ENCODE measurements around the gene IFNL4.
"Not testable (repeated sequence)": the region's sequence is repeated elsewhere in the genome, so short reads cannot be mapped to it uniquely, and the experiment has no call there.

Gene IFNL4

GRCh38 chr19:39230096-39230764, 18.4 kb downstream of the IFNL4 start:
- no peak for DNase-seq (ENCODE audit: low read depth)
- no peak overlapping the region for H3K4me3 ChIP-seq (ENCODE audit: low read depth, low read length)
- no peak for TF ChIP-seq CTCF (conservative IDR thresholded peaks at IDR 0.05; ENCODE audit: low read depth, low read length)

- no peak overlapping the region for H3K4me3 ChIP-seq (ENCODE audit: low read depth, low read length)
- no peak for TF ChIP-seq CTCF (conservative IDR thresholded peaks at IDR 0.05; ENCODE audit: low read depth, low read length)
- no peak for DNase-seq (ENCODE audit: low read depth)
Measured at GRCh38 chr19:39224910-39225309, 23.7 kb downstream of the IFNL4 start.

DNA sequence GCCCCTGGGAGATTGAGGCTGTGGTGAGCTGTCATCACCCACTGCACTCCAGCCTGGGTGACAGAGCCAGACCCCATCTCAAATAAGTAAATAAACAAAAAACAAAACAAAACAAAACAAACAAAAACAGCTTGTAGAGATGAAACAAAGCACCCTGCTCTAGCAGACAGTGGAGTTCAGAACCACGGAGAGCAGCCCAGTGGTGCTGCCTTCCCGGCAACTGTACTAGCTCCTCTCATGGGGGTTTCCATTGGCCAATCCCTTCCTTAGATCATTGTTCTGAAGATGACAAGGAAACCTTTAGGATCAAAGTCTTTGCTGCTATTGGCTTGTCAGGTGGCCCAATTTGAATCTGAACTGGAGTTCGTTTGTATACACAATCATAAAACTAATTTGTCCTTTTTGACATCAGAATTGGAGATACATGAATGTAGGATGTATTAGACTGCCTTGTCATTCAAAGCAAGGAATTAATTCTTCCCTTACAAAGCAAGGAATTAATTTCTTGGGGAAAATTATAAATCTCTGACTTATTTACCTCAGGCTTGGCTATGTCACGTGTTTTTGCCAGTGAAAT, 24.9 kb downstream of the IFNL4 start:
- no peak for TF ChIP-seq CTCF (conservative IDR thresholded peaks at IDR 0.05; ENCODE audit: low read depth, low read length)
- no peak overlapping the region for H3K4me3 ChIP-seq (ENCODE audit: low read depth, low read length)
- DNase-seq (ENCODE audit: low read depth), result peak; percentile 62

DNA sequence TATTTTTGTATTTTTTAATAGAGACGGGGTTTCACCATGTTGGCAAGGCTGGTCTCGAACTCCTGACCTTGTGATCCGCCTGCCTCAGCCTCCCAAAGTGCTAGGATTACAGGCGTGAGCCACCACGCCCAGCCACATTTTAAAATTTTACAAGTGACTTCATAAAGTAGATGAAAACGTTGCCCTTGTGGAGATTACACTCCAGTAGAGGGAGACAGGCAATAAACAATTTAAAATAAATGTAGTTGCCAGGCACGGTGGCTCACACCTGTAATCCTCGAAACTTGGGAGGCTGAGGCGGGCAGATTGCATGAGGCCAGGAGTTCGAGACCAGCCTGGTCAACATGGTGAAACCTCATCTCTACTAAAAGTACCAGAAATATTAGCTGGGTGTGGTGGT, 29.5 kb downstream of the IFNL4 start:
- H3K4me3 ChIP-seq (ENCODE audit: low read depth, low read length); DNase-seq (ENCODE audit: low read depth): not testable (repeated sequence)

DNA sequence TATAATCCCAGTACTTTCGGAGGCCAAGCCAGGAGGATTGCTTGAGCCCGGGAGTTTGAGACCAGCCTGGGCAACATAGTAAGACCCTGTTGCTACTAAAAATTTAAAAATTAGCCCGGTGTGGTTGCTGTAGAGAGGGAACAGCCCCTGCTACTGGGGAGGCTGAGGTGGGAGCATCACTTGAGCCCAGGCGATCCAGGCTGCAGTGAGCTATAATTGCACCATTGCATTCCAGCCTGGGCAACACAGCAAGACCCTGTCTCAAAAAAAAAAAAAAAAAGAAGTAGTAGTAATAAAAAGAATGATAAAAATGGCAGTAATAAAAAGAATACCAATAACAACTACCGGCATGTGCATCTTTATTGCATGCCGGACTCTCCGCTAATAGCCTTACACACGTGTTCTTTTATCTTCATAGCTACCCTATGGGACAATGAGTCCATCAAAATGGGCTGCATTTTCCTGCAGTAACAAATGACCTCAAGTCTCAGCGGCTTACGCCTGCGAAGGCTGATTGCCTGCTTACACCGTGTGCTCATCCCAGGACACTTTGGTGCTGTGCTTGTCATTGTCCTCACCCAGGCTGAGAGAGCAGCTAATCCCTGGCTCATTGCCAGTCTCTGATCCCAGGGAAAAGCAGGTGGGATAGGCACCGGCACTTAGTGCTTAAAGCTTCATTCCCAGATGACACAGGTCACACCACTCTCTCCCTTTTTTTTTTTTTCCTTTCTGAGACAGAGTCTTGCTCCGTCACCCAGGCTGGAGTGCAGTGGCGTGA, 30.2 kb downstream of the IFNL4 start:
- DNase-seq (ENCODE audit: low read depth), result no peak
- H3K4me3 ChIP-seq (ENCODE audit: low read depth, low read length), result no peak overlapping the region
- no peak for TF ChIP-seq CTCF (conservative IDR thresholded peaks at IDR 0.05; ENCODE audit: low read depth, low read length)

DNA sequence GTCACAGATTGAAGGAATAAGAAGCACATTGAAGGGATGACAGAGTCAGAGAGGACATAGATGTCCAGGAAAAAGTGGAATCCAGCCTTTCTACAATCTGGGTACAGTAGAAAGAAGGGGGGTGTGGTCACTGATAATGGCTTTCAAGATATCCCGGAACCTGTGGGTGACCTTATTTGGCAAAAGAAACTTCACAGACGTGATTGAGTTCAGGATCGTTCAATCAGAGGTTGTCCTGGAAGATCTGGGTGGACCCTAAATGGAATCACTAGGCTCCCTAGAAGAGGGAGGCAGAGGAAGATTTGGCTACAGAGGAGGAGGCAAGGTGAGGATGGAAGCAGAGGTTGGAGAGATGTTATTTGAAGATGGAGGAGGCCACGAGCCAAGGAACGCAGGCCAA, 31.6 kb downstream of the IFNL4 start:
- no peak for DNase-seq (ENCODE audit: low read depth)
- H3K4me3 ChIP-seq (ENCODE audit: low read depth, low read length), result no peak overlapping the region
- TF ChIP-seq CTCF (conservative IDR thresholded peaks at IDR 0.05; ENCODE audit: low read depth, low read length), result no peak

DNA sequence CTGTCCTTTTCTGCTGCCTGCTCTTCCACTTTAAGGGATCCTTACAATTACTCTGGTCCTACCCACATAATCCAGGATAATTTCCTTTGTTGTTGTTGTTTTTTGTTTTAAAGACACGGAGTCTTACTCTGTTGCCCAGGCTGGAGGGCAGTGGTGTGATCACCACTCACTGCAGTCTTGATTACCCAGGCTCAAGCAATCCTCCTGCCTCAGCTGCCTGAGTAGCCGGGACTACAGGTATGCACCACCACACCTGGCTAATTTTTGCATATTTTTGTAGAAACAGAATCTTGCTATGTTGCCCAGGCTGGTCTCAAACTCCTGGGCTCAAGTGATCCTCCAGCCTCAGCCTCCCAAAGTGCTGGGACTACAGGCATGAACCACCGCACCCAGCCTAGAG, 33.3 kb downstream of the IFNL4 start:
- not testable (repeated sequence) for DNase-seq (ENCODE audit: low read depth); H3K4me3 ChIP-seq (ENCODE audit: low read depth, low read length)

- H3K4me3 ChIP-seq (ENCODE audit: low read depth, low read length), result no peak overlapping the region
- peak; percentile 59 for TF ChIP-seq CTCF (conservative IDR thresholded peaks at IDR 0.05; ENCODE audit: low read depth, low read length)
- peak; percentile 14 for DNase-seq (ENCODE audit: low read depth)
Measured at GRCh38 chr19:39212375-39212742, 36.3 kb downstream of the IFNL4 start.

Measured in choroid plexus epithelial cell (primary cell).